ENCODE data around the gene HBZ.

Gene HBZ

GRCh38 chr16:152141-153128 is at the start of gene HBZ:
HBZ (plus strand) TSS chr16:152644; CDS start chr16:152910, 266 bp downstream.
- Mint-ChIP-seq H3K4me1 (ENCODE audit: low read depth) (peaks cover 5% of the 10 kb centered on the region), H3K36me3 (ENCODE audit: low read depth) (peaks cover 1% of the 10 kb centered on the region), H3K27me3 (ENCODE audit: low read depth) (peaks cover 53% of the 10 kb centered on the region), H3K4me3 (no peak within 1 kb of the TSS), H3K27ac (no peak within 1 kb of the TSS), H3K9me3 (no peaks in the 10 kb centered on the region)

GRCh38 chr16:104355-104754 is 48.1 kb upstream of the HBZ start:
- H3K4me1 Mint-ChIP-seq (ENCODE audit: low read depth) = peaks cover 3% of the 10 kb centered on the region
- no peaks in the 10 kb centered on the region for H3K9me3 Mint-ChIP-seq
- no peak overlapping the region for H3K27ac Mint-ChIP-seq
- H3K36me3 Mint-ChIP-seq (ENCODE audit: low read depth) = peaks cover 7% of the 10 kb centered on the region
- no peaks in the 10 kb centered on the region for H3K27me3 Mint-ChIP-seq (ENCODE audit: low read depth)
- no peak overlapping the region for H3K4me3 Mint-ChIP-seq

- Mint-ChIP-seq H3K9me3 (no peaks in the 10 kb centered on the region), H3K4me3 (no peak overlapping the region), H3K27me3 (ENCODE audit: low read depth) (no peaks in the 10 kb centered on the region), H3K4me1 (ENCODE audit: low read depth) (peaks cover 3% of the 10 kb centered on the region), H3K36me3 (ENCODE audit: low read depth) (peaks cover 7% of the 10 kb centered on the region), H3K27ac (no peak overlapping the region)
These were observed 47.5 kb upstream of the HBZ start for GRCh38 chr16:104928-105327.

- H3K9me3 Mint-ChIP-seq = no peaks in the 10 kb centered on the region
- no peak overlapping the region for H3K27ac Mint-ChIP-seq
- no peaks in the 10 kb centered on the region for H3K27me3 Mint-ChIP-seq (ENCODE audit: low read depth)
- peaks cover 3% of the 10 kb centered on the region for H3K4me1 Mint-ChIP-seq (ENCODE audit: low read depth)
- no peak overlapping the region for H3K4me3 Mint-ChIP-seq
- H3K36me3 Mint-ChIP-seq (ENCODE audit: low read depth) = peaks cover 9% of the 10 kb centered on the region
These were observed 46.9 kb upstream of the HBZ start for GRCh38 chr16:105521-105920.

- H3K27ac Mint-ChIP-seq = no peak overlapping the region
- no peak overlapping the region for H3K4me3 Mint-ChIP-seq
These were observed 45.7 kb upstream of the HBZ start for GRCh38 chr16:106623-107324.

GRCh38 chr16:112153-112840 is 40.1 kb upstream of the HBZ start:
- Mint-ChIP-seq H3K4me3 (no peak overlapping the region), H3K4me1 (ENCODE audit: low read depth) (peaks cover 3% of the 10 kb centered on the region), H3K9me3 (no peaks in the 10 kb centered on the region), H3K36me3 (ENCODE audit: low read depth) (peaks cover 11% of the 10 kb centered on the region), H3K27ac (no peak overlapping the region), H3K27me3 (ENCODE audit: low read depth) (no peaks in the 10 kb centered on the region)

More at GRCh38 chr16:106623-107324, 45.7 kb upstream of the HBZ start:
- Mint-ChIP-seq H3K9me3 (no peaks in the 10 kb centered on the region), H3K36me3 (ENCODE audit: low read depth) (peaks cover 7% of the 10 kb centered on the region), H3K4me1 (ENCODE audit: low read depth) (peaks cover 3% of the 10 kb centered on the region), H3K27me3 (ENCODE audit: low read depth) (no peaks in the 10 kb centered on the region)

GRCh38 chr16:114327-114726 is 38.1 kb upstream of the HBZ start:
- H3K36me3 Mint-ChIP-seq (ENCODE audit: low read depth) = peaks cover 11% of the 10 kb centered on the region
- no peaks in the 10 kb centered on the region for H3K9me3 Mint-ChIP-seq
- H3K4me3 Mint-ChIP-seq = no peak overlapping the region
- no peaks in the 10 kb centered on the region for H3K27me3 Mint-ChIP-seq (ENCODE audit: low read depth)
- H3K4me1 Mint-ChIP-seq (ENCODE audit: low read depth) = peaks cover 3% of the 10 kb centered on the region
- H3K27ac Mint-ChIP-seq = no peak overlapping the region

- H3K4me3 Mint-ChIP-seq = no peak overlapping the region
- peaks cover 9% of the 10 kb centered on the region for H3K36me3 Mint-ChIP-seq (ENCODE audit: low read depth)
- H3K9me3 Mint-ChIP-seq = no peaks in the 10 kb centered on the region
- peaks cover 3% of the 10 kb centered on the region for H3K4me1 Mint-ChIP-seq (ENCODE audit: low read depth)
- H3K27ac Mint-ChIP-seq = no peak overlapping the region
- H3K27me3 Mint-ChIP-seq (ENCODE audit: low read depth) = no peaks in the 10 kb centered on the region
These were observed 36.4 kb upstream of the HBZ start for GRCh38 chr16:116015-116414.

- Mint-ChIP-seq H3K36me3 (ENCODE audit: low read depth) (peaks cover 7% of the 10 kb centered on the region), H3K27ac (no peak overlapping the region), H3K4me3 (no peak overlapping the region), H3K9me3 (no peaks in the 10 kb centered on the region), H3K4me1 (ENCODE audit: low read depth) (peaks cover 3% of the 10 kb centered on the region), H3K27me3 (ENCODE audit: low read depth) (no peaks in the 10 kb centered on the region)
These were observed 34.8 kb upstream of the HBZ start for GRCh38 chr16:117379-118365.

GRCh38 chr16:118857-119256 is 33.6 kb upstream of the HBZ start:
- no peak overlapping the region for H3K4me3 Mint-ChIP-seq
- peaks cover under 1% of the 10 kb centered on the region for H3K4me1 Mint-ChIP-seq (ENCODE audit: low read depth)
- peaks cover 7% of the 10 kb centered on the region for H3K36me3 Mint-ChIP-seq (ENCODE audit: low read depth)
- no peaks in the 10 kb centered on the region for H3K27me3 Mint-ChIP-seq (ENCODE audit: low read depth)
- H3K27ac Mint-ChIP-seq = no peak overlapping the region
- H3K9me3 Mint-ChIP-seq = no peaks in the 10 kb centered on the region

- no peaks in the 10 kb centered on the region for H3K4me1 Mint-ChIP-seq (ENCODE audit: low read depth)
- H3K9me3 Mint-ChIP-seq = no peaks in the 10 kb centered on the region
- no peaks in the 10 kb centered on the region for H3K27me3 Mint-ChIP-seq (ENCODE audit: low read depth)
- peaks cover 7% of the 10 kb centered on the region for H3K36me3 Mint-ChIP-seq (ENCODE audit: low read depth)
- no peak overlapping the region for H3K4me3 Mint-ChIP-seq
- H3K27ac Mint-ChIP-seq = no peak overlapping the region
These were observed 33.1 kb upstream of the HBZ start for GRCh38 chr16:119295-119694.

- Mint-ChIP-seq H3K4me1 (ENCODE audit: low read depth) (no peaks in the 10 kb centered on the region), H3K27ac (no peak overlapping the region), H3K36me3 (ENCODE audit: low read depth) (peaks cover 7% of the 10 kb centered on the region), H3K9me3 (no peaks in the 10 kb centered on the region), H3K4me3 (no peak overlapping the region), H3K27me3 (ENCODE audit: low read depth) (no peaks in the 10 kb centered on the region)
These were observed 32.5 kb upstream of the HBZ start for GRCh38 chr16:119835-120491.

GRCh38 chr16:120756-121155 is 31.7 kb upstream of the HBZ start:
- H3K9me3 Mint-ChIP-seq = no peaks in the 10 kb centered on the region
- no peak overlapping the region for H3K27ac Mint-ChIP-seq
- no peaks in the 10 kb centered on the region for H3K4me1 Mint-ChIP-seq (ENCODE audit: low read depth)
- H3K36me3 Mint-ChIP-seq (ENCODE audit: low read depth) = peaks cover 7% of the 10 kb centered on the region
- no peaks in the 10 kb centered on the region for H3K27me3 Mint-ChIP-seq (ENCODE audit: low read depth)
- no peak overlapping the region for H3K4me3 Mint-ChIP-seq
